Measurements from ENCODE around the gene FEZ2.

DNA sequence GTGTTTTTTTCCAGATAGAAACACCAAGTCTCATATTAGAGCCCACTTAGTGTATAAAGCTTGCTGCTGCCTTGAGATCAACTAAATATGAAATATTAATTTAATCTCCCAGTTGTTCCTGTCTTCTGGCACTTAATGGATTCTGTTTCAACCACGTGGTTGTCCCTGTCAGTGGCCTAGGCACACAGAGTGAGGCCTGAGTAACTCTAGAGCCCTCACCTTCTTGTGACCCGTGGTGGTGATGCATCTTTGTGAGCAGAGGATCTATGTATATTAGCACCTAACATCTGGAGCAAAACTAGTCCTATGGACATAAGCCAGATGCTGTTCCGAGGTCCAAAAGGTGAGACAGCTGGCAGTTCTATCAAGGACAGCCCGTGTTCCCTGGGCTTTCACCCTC is 74.8 kb downstream of the FEZ2 start:
- no peak for TF ChIP-seq CEBPB (IDR thresholded peaks at IDR 0.05)
- TF ChIP-seq TAF1 (IDR thresholded peaks at IDR 0.05; ENCODE audit: low read depth), result no peak
- TF ChIP-seq, protein P1, sequence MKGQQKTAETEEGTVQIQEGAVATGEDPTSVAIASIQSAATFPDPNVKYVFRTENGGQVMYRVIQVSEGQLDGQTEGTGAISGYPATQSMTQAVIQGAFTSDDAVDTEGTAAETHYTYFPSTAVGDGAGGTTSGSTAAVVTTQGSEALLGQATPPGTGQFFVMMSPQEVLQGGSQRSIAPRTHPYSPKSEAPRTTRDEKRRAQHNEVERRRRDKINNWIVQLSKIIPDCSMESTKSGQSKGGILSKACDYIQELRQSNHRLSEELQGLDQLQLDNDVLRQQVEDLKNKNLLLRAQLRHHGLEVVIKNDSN (IDR thresholded peaks at IDR 0.05), result no peak
- TF ChIP-seq FOXM1 (IDR thresholded peaks at IDR 0.05; ENCODE audit: borderline replicate concordance, low read depth), result no peak
- no peak for TF ChIP-seq EP300 (IDR thresholded peaks at IDR 0.05; ENCODE audit: borderline replicate concordance)
- TF ChIP-seq, protein P2, sequence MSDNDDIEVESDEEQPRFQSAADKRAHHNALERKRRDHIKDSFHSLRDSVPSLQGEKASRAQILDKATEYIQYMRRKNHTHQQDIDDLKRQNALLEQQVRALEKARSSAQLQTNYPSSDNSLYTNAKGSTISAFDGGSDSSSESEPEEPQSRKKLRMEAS (IDR thresholded peaks at IDR 0.05), result no peak
- no peak for TF ChIP-seq TCF12 (IDR thresholded peaks at IDR 0.05; ENCODE audit: low read depth)
- no peak for TF ChIP-seq TEAD4 (IDR thresholded peaks at IDR 0.05)
